AG04450 (cell line): ENCODE results near the gene SPX. TPM values are rescaled to one million over a fixed set of nuclear protein-coding genes. Genes with fewer than 3 reads are reported as not detected.

Experiments used
- CTCF ChIA-PET: fragments of 300-600, 350-600 bp; formaldehyde crosslinking; extraction: SDS; loops from one replicate; lab custom pipeline; 2022; ENCODE audit warnings: antibody characterized with exemption, inconsistent platforms; lab: Charles Lee
- POLR2A ChIA-PET: fragments of 350-600 bp; formaldehyde crosslinking; extraction: SDS; loops from one replicate; lab custom pipeline; 2021; ENCODE audit warnings: antibody characterized with exemption, inconsistent platforms; lab: Yijun Ruan, JAX
- DNase-seq: peaks from one replicate; pipeline ENCODE4 v3.0.0-alpha.2; 2011; ENCODE audit warnings: low read depth, low spot score
- H3K27ac ChIP-seq: one replicate; pipeline ENCODE4 v1.5.1; 2012; ENCODE audit warnings: low read depth, low read length, control low read depth
- H3K27me3 ChIP-seq: one replicate; pipeline ENCODE4 v1.6.0; 2012; ENCODE audit warnings: low read length; ENCODE audit not compliant: control insufficient read depth, insufficient read depth
- H3K4me3 ChIP-seq: 2 replicates; pipeline ENCODE4 v1.5.1; 2011; ENCODE audit warnings: mild to moderate bottlenecking, low read depth, low read length, control low read depth
- H3K9me3 ChIP-seq: 2 replicates; pipeline ENCODE4 v1.5.1; 2012; ENCODE audit warnings: low read length; ENCODE audit not compliant: control insufficient read depth, insufficient read depth
- CTCF ChIP-seq: IDR thresholded peaks from 2 replicates; pipeline ENCODE4 v1.5.1; 2011; ENCODE audit warnings: low read depth, low read length, control low read depth, inconsistent platforms
- polyA plus RNA-seq: library from polyadenylated mRNA; depleted of rRNA; stranded (reverse); fragments of >200 nt; gene quantifications from 2 replicates; pipeline ENCODE4 v1.2.3, GENCODE V29; 2011

Gene SPX
- polyA plus RNA-seq, 1 experiment = 0.14 TPM

- Histone ChIP-seq H3K27me3 (no peaks in the 10 kb centered on the region), H3K4me3 (peak overlapping the region; percentile 80), H3K9me3 (no peaks in the 10 kb centered on the region; the same call in 1 of the 2 replicates), H3K27ac (no peak overlapping the region)
- ChIA-PET POLR2A (no interaction called here), CTCF (interaction anchor here (0.5 to 1.3 kb wide), 2 partner anchors 10 to 405 kb away, joined by 4 to 8 read pairs; no protein-coding TSS in a partner anchor)
- no peak for DNase-seq
- no peak for TF ChIP-seq CTCF
These were observed 26.3 kb upstream of the SPX start for GRCh38 chr12:21499765-21500164.

- TF ChIP-seq CTCF = no peak
- Histone ChIP-seq H3K4me3 (peak overlapping the region; percentile 80), H3K27me3 (no peaks in the 10 kb centered on the region), H3K27ac (peak overlapping the region; percentile 98), H3K9me3 (no peaks in the 10 kb centered on the region; the same call in 1 of the 2 replicates)
- CTCF ChIA-PET = no interaction called here
- POLR2A ChIA-PET = interaction anchor here (0.8 to 2.4 kb wide), 4 partner anchors 9 to 179 kb away, joined by 6 to 15 read pairs (median 10); partner anchors contain the start of gene PYROXD1
- DNase-seq = no peak
These were observed 25.3 kb upstream of the SPX start for GRCh38 chr12:21500786-21501257.

- H3K27me3 ChIP-seq = no peaks in the 10 kb centered on the region
- peak; percentile 96 for DNase-seq
- ChIA-PET CTCF (interaction anchor here (2.0 kb wide), 1 partner anchor 9 kb away, joined by 4 read pairs; no protein-coding TSS in a partner anchor), POLR2A (interaction anchor here (0.8 to 2.4 kb wide), 5 partner anchors 10 to 179 kb away, joined by 6 to 15 read pairs (median 8); partner anchors contain the start of genes LDHB and PYROXD1)
- TF ChIP-seq CTCF = no peak
- peak within 1 kb of the TSS; percentile 98 for H3K27ac ChIP-seq
- no peaks in the 10 kb centered on the region; the same call in 1 of the 2 replicates for H3K9me3 ChIP-seq
- H3K4me3 ChIP-seq = peak within 1 kb of the TSS; percentile 89
These were observed 24.6 kb upstream of the SPX start, which contains the start of the genes GOLT1B and RECQL for GRCh38 chr12:21501258-21502163. Gene GOLT1B (plus strand): TSS chr12:21501789. CDS start chr12:21501924, 135 bp downstream. Gene RECQL (minus strand): TSS chr12:21501635. CDS start chr12:21499570, 2,065 bp downstream.

GRCh38 chr12:21502164-21502496 is 24.0 kb upstream of the SPX start:
- no peak for TF ChIP-seq CTCF
- Histone ChIP-seq H3K4me3 (peak overlapping the region; percentile 89), H3K9me3 (no peaks in the 10 kb centered on the region; the same call in 1 of the 2 replicates), H3K27ac (peak overlapping the region; percentile 98), H3K27me3 (no peaks in the 10 kb centered on the region)
- no peak for DNase-seq
- ChIA-PET POLR2A (interaction anchor here (1.2 to 2.4 kb wide), 3 partner anchors 10 to 155 kb away, joined by 7 to 15 read pairs (median 8); partner anchors contain the start of genes LDHB and PYROXD1), CTCF (interaction anchor here (2.0 kb wide), 1 partner anchor 10 kb away, joined by 4 read pairs; no protein-coding TSS in a partner anchor)
